ENCODE measurements around the gene IRF1. TPM values are rescaled to one million over a fixed set of nuclear protein-coding genes. Genes with fewer than 3 reads are reported as not detected.

IRF1 gene
- total RNA-seq, 4 donors from 2014 or later: 17.5 to 24.1 (median 20.1) TPM

DNA sequence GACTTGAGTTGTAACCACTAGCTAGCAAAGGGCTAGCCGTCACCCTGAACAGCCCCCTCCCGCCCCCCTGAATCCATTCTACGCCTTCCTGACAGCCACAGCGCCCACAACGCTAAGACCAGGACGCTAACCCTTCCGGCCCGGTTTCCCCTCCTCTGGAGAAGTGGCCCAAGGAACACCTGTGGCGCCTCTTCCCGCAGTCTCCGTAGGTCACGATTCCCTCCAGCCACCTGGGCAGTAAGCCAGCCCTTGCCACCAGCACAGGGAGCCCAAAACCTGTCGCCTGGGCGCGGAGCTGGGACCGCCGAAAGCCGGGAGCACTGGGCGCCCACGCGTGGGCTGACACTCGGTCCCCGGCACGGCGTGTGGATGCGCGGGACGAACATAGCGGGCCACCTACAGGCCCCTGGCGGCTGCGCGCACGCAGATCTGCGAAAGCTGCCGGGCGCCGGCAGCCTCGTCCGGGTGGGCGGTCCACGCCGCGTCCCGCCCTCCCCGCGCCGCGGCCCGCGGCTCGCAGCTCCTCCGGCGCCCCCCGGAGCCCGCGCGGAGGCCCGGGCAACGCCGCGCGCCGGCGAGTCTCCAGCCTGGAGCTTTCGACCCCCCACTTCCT lies 596 bp downstream of the IRF1 start:
- 0% methylated on average over 20 of the region's 65 CpGs for WGBS
- no peak for TF ChIP-seq EP300 (IDR thresholded peaks at IDR 0.05)
- peak in 1 of 2 donors; percentile 25 for TF ChIP-seq CTCF (IDR thresholded peaks at IDR 0.05)
- TF ChIP-seq POLR2A (IDR thresholded peaks at IDR 0.05): no peak
- TF ChIP-seq POLR2AphosphoS5 (IDR thresholded peaks at IDR 0.05): no peak

GRCh38 chr5:132489051-132489770 lies 1.4 kb downstream of the IRF1 start:
- 10% methylated on average over 5 of the region's 10 CpGs for WGBS
- Histone ChIP-seq H3K27ac (no peak overlapping the region), H3K9me3 (no peaks in the 10 kb centered on the region), H3K27me3 (no peaks in the 10 kb centered on the region), H3K4me3 (peak overlapping the region; percentile 87), H3K36me3 (peaks cover 39% of the 10 kb centered on the region), H3K4me1 (peaks cover 47% of the 10 kb centered on the region)
- no peak for TF ChIP-seq EP300 (IDR thresholded peaks at IDR 0.05)
- TF ChIP-seq CTCF (IDR thresholded peaks at IDR 0.05): no peak
- no peak for TF ChIP-seq POLR2A (IDR thresholded peaks at IDR 0.05)
- no peak for TF ChIP-seq POLR2AphosphoS5 (IDR thresholded peaks at IDR 0.05)
- DNase-seq (ENCODE audit: low spot score in 2 of 2): no peak

More for the DNA sequence above, 596 bp downstream of the IRF1 start:
- DNase-seq (ENCODE audit: low spot score in 2 of 2): peak in 1 of 2 donors; percentile 84
- no peaks in the 10 kb centered on the region for H3K27me3 ChIP-seq
- H3K9me3 ChIP-seq: no peaks in the 10 kb centered on the region
- peaks cover 54% of the 10 kb centered on the region for H3K4me1 ChIP-seq
- peaks cover 32% of the 10 kb centered on the region for H3K36me3 ChIP-seq
- peak overlapping the region; percentile 87 for H3K4me3 ChIP-seq
- peak overlapping the region; percentile 95 for H3K27ac ChIP-seq

- Histone ChIP-seq H3K27me3 (no peaks in the 10 kb centered on the region), H3K9me3 (no peaks in the 10 kb centered on the region), H3K4me3 (peak overlapping the region; percentile 87), H3K27ac (no peak overlapping the region), H3K36me3 (peaks cover 46% of the 10 kb centered on the region), H3K4me1 (peaks cover 45% of the 10 kb centered on the region)
- no peak for DNase-seq (ENCODE audit: low spot score in 2 of 2)
- WGBS: 56% methylated on average over 2 of the region's 2 CpGs
- TF ChIP-seq POLR2AphosphoS5 (IDR thresholded peaks at IDR 0.05) (no peak), EP300 (IDR thresholded peaks at IDR 0.05) (no peak), CTCF (IDR thresholded peaks at IDR 0.05) (no peak)
These were observed 2.0 kb downstream of the IRF1 start for GRCh38 chr5:132488590-132488989.

DNA sequence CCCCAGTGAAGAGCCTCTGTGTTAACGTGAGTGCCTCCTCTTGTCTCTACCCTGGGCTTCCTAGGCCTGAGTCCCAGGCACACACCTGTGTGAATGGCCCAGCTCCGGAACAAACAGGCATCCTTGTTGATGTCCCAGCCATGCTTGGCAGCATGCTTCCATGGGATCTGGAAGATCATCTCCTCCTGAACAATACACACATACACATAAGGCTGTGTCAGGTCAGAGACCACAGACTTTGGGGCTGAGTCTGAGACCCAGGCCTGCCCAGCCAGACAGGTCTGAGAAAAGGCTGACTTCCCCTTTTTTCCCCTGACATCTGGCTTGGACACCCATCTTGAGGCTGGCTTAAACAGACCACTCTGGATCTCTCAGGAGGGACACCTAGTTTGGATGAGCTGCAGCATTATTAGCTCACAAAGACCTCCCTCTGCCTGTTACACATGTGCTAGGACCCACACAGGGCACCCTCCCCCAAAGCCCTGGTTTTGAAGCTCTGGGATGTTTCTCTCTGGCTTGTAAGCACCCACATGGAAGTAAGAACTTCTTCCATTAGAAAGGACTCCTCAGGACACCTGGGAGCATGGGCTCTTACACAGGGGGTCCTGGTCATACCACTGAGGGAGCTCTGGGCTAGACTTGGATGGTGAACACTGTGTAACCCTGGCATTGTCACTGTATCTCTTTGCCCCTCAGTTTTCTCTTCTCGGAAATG lies 2.6 kb downstream of the IRF1 start:
- H3K27ac ChIP-seq: no peak overlapping the region
- no peaks in the 10 kb centered on the region for H3K9me3 ChIP-seq
- DNase-seq (ENCODE audit: low spot score in 2 of 2): peak in 1 of 2 donors; percentile 54
- H3K4me3 ChIP-seq: no peak overlapping the region
- H3K36me3 ChIP-seq: peaks cover 52% of the 10 kb centered on the region
- TF ChIP-seq POLR2AphosphoS5 (IDR thresholded peaks at IDR 0.05): no peak
- no peak for TF ChIP-seq EP300 (IDR thresholded peaks at IDR 0.05)
- TF ChIP-seq CTCF (IDR thresholded peaks at IDR 0.05): no peak
- TF ChIP-seq POLR2A (IDR thresholded peaks at IDR 0.05): no peak
- 60% methylated on average over 3 of the region's 3 CpGs for WGBS
- peaks cover 45% of the 10 kb centered on the region for H3K4me1 ChIP-seq
- H3K27me3 ChIP-seq: no peaks in the 10 kb centered on the region

DNA sequence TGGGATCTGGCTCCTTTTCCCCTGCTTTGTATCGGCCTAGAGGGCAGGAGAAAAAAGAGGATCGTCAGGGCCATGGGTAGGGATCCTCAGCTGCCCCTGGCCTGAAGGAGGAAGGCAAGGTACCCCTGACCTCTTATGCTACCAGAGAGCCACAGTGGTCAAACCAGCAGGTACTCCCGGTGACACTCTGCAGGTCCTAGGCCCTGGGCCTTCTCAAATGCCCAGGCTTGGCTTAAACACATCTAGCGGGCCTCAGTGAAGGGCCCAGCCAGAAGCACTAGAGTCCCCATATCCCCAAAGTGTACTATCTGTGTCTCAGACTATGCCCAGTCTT lies 3.5 kb downstream of the IRF1 start:
- Histone ChIP-seq H3K4me1 (peaks cover 43% of the 10 kb centered on the region), H3K9me3 (no peaks in the 10 kb centered on the region), H3K27ac (no peak overlapping the region), H3K27me3 (no peaks in the 10 kb centered on the region), H3K4me3 (no peak overlapping the region), H3K36me3 (peaks cover 53% of the 10 kb centered on the region)
- no peak for TF ChIP-seq CTCF (IDR thresholded peaks at IDR 0.05)
- TF ChIP-seq EP300 (IDR thresholded peaks at IDR 0.05): no peak
- TF ChIP-seq POLR2AphosphoS5 (IDR thresholded peaks at IDR 0.05): no peak
- TF ChIP-seq POLR2A (IDR thresholded peaks at IDR 0.05): no peak
- 76% methylated on average over 4 of the region's 4 CpGs for WGBS
- DNase-seq (ENCODE audit: low spot score in 2 of 2): peak in 1 of 2 donors; percentile 25
